Endothelial cell of umbilical vein (primary cell): ENCODE data around the gene FUT8. TPM values are rescaled to one million over a fixed set of nuclear protein-coding genes. Genes with fewer than 3 reads are reported as not detected.

Experiments
- BruUV-seq: library from RNA; stranded (reverse); fragments of 400-500 nt; replicated peaks from 2 replicates; lab custom pipeline; 2021; lab: Mats Ljungman, UMichigan
- CTCF ChIA-PET: fragments of 300-600, 350-600 bp; sonication (Branson Sonifier 250); formaldehyde crosslinking; loops from one replicate; lab custom pipeline; 2021; ENCODE audit warnings: antibody characterized with exemption, inconsistent platforms; lab: Charles Lee
- POLR2A ChIA-PET: fragments of 300-600, 350-600 bp; sonication (Branson Sonifier 250); formaldehyde crosslinking; loops from one replicate; lab custom pipeline; 2021; ENCODE audit warnings: antibody characterized with exemption, inconsistent platforms; lab: Charles Lee
- DNase-seq: peaks from one replicate; pipeline ENCODE4 v3.0.0-alpha.2; 2011; ENCODE audit warnings: low read depth, low spot score
- FAIRE-seq: peaks from 2 replicates; lab custom pipeline; 2011; peaks lifted over from hg19 to GRCh38; lab: Jason Lieb, UNC
- H2AFZ ChIP-seq: 2 replicates; pipeline ENCODE4 v1.6.0; 2012; ENCODE audit warnings: low read depth, low read length, control low read depth, inconsistent platforms
- H3K27ac ChIP-seq: 2 replicates; pipeline ENCODE4 v1.5.1; 2011; ENCODE audit warnings: low read depth, mild to moderate bottlenecking, control low read depth, low read length, moderate library complexity; ENCODE audit not compliant: insufficient read depth
- H3K27me3 ChIP-seq, 2 experiments: 2 replicates each; pipeline versions ENCODE4 v1.6.0 to v1.6.1; 2011; ENCODE audit warnings: low read length in 2 of 2, mixed read lengths in 1 of 2; ENCODE audit not compliant: control insufficient read depth in 2 of 2, insufficient read depth in 2 of 2
- H3K36me3 ChIP-seq, 2 experiments: 2 replicates in 1 of 2; 3 replicates in 1 of 2; pipeline ENCODE4 v1.5.1; 2011; ENCODE audit warnings: low read length in 2 of 2, mild to moderate bottlenecking in 1 of 2, moderate library complexity in 1 of 2; ENCODE audit not compliant: control insufficient read depth in 2 of 2, insufficient read depth in 2 of 2; ENCODE audit errors: extremely low read depth in 1 of 2
- H3K4me1 ChIP-seq: 3 replicates; pipeline ENCODE4 v1.5.1; 2011; ENCODE audit warnings: mild to moderate bottlenecking, low read length; ENCODE audit not compliant: control insufficient read depth, insufficient read depth; ENCODE audit errors: extremely low read depth
- H3K4me2 ChIP-seq: 2 replicates; pipeline ENCODE4 v1.6.1; 2011; ENCODE audit warnings: low read length, control low read depth, mixed read lengths; ENCODE audit not compliant: insufficient read depth
- H3K4me3 ChIP-seq, 3 experiments: fragments of 200-600 bp in 1 of 3; sonication (generic), shearing (Covaris generic) in 1 of 3; replicated peaks in 1 of 3; 2 replicates each; pipeline ENCODE4 v1.5.1; 2011 to 2016; ENCODE audit warnings: control low read depth in 3 of 3, low read length in 3 of 3, mild to moderate bottlenecking in 2 of 3, inconsistent platforms in 1 of 3, low read depth in 1 of 3, moderate library complexity in 1 of 3; ENCODE audit not compliant: insufficient read depth in 1 of 3
- H3K79me2 ChIP-seq: 2 replicates; pipeline ENCODE4 v1.6.0; 2012; ENCODE audit warnings: low read length, inconsistent platforms; ENCODE audit not compliant: control insufficient read depth, insufficient read depth
- H3K9ac ChIP-seq: replicated peaks from 2 replicates; pipeline ENCODE3; 2011; ENCODE audit warnings: low read length, control low read depth; ENCODE audit not compliant: insufficient read depth; ENCODE audit errors: extremely low read depth
- H3K9me1 ChIP-seq: replicated peaks from 3 replicates; pipeline ENCODE4 v1.6.0; 2011; ENCODE audit warnings: mild to moderate bottlenecking, low read length; ENCODE audit not compliant: control insufficient read depth, insufficient read depth; ENCODE audit errors: extremely low read depth
- H3K9me3 ChIP-seq: replicated peaks from 2 replicates; pipeline ENCODE4 v1.5.1; 2012; ENCODE audit warnings: low read length, inconsistent platforms; ENCODE audit not compliant: control insufficient read depth, insufficient read depth
- H4K20me1 ChIP-seq: replicated peaks from 2 replicates; pipeline ENCODE3; 2011; ENCODE audit warnings: mild to moderate bottlenecking, low read length; ENCODE audit not compliant: control insufficient read depth, insufficient read depth; ENCODE audit errors: extremely low read depth
- CTCF ChIP-seq, 2 donors: IDR thresholded peaks; 1 replicate in 1 of 2; 2 replicates in 1 of 2; pipeline ENCODE4 v1.5.1; 2011; ENCODE audit warnings: low read length in 2 of 2, mild to moderate bottlenecking in 2 of 2, moderate library complexity in 2 of 2, control low read depth in 1 of 2, inconsistent platforms in 1 of 2, low read depth in 1 of 2; ENCODE audit not compliant: insufficient read depth in 1 of 2; ENCODE audit errors: extremely low read depth in 1 of 2
- EZH2 ChIP-seq: IDR thresholded peaks from 2 replicates; pipeline ENCODE4 v1.6.1; 2012; ENCODE audit warnings: borderline replicate concordance, low read depth, mild to moderate bottlenecking, moderate library complexity, low read length, inconsistent platforms; ENCODE audit not compliant: severe bottlenecking
- FOS ChIP-seq: IDR thresholded peaks from 2 replicates; pipeline ENCODE4 v1.6.1; 2011; ENCODE audit warnings: mild to moderate bottlenecking, low read length, moderate library complexity, borderline replicate concordance; ENCODE audit not compliant: insufficient read depth
- GATA2 ChIP-seq: IDR thresholded peaks from 2 replicates; pipeline ENCODE4 v1.7.0; 2011; ENCODE audit warnings: low read depth, mild to moderate bottlenecking, moderate library complexity, mixed read lengths, low read length; ENCODE audit not compliant: insufficient read length, insufficient read depth
- JUN ChIP-seq: IDR thresholded peaks from 2 replicates; pipeline ENCODE4 v1.6.1; 2011; ENCODE audit warnings: borderline replicate concordance, low read depth; ENCODE audit not compliant: insufficient read length, insufficient read depth
- MAX ChIP-seq: IDR thresholded peaks from 2 replicates; pipeline ENCODE4 v1.6.1; 2011; ENCODE audit not compliant: insufficient read depth, insufficient read length
- MYC ChIP-seq: IDR thresholded peaks from one replicate; pipeline ENCODE4 v1.6.1; 2011; ENCODE audit warnings: mild to moderate bottlenecking, low read depth, low read length
- POLR2A ChIP-seq: IDR thresholded peaks from 2 replicates; pipeline ENCODE4 v1.6.1; 2012; ENCODE audit warnings: low read depth, mild to moderate bottlenecking, control low read depth, low read length
- POLR2AphosphoS5 ChIP-seq: IDR thresholded peaks from 2 replicates; pipeline ENCODE4 v1.6.1; 2012; ENCODE audit warnings: low read depth, mild to moderate bottlenecking, control low read depth, low read length, moderate library complexity; ENCODE audit not compliant: insufficient read depth
- dilution Hi-C: fragments of 300-500 bp; cut with MboI; formaldehyde crosslinking; loops from one replicate; pipeline ENCODE4 v1.15.0; 2019; ENCODE audit warnings: low sequenced_read_pairs; ENCODE audit not compliant: extremely low pct_ligation_motif_present
- intact Hi-C: fragments of 100-400 bp; cut with micrococcal nuclease; formaldehyde crosslinking; loops from one replicate; pipeline ENCODE4 v1.10.0; 2022
- polyA plus RNA-seq, 4 experiments: library from polyadenylated mRNA; depleted of rRNA in 3 of 4; stranded (reverse) in 3 of 4; unstranded in 1 of 4; fragments of >200 nt; gene quantifications; 2 replicates each; pipeline versions ENCODE4 v1.2.1 to v1.2.3, GENCODE V29; 2011 to 2012; ENCODE audit warnings: missing spikeins in 1 of 4
- total RNA-seq: library from RNA; stranded (reverse); gene quantifications from 2 replicates; pipeline ENCODE4 v1.2.3, GENCODE V29; 2021

Gene FUT8
- total and polyA plus RNA-seq, 2 donors (not counting 3 experiments of a cell fraction or from before 2014, with no cell fraction given), result 16.7 to 38.8 TPM

GRCh38 chr14:65780566-65780965 is 368.0 kb downstream of the FUT8 start:
- Histone ChIP-seq H3K27ac (no peak overlapping the region), H3K9me3 (no peaks in the 10 kb centered on the region), H2AFZ (no peak overlapping the region), H3K4me3 (no peak overlapping the region), H3K27me3 (peaks cover 0 to 2% of the 10 kb centered on the region in 2 experiments), H3K9me1 (no peaks in the 10 kb centered on the region), H3K4me1 (no peaks in the 10 kb centered on the region), H3K4me2 (no peak overlapping the region), H4K20me1 (no peaks in the 10 kb centered on the region), H3K9ac (no peak overlapping the region), H3K36me3 (no peaks in the 10 kb centered on the region), H3K79me2 (no peaks in the 10 kb centered on the region)
- CTCF ChIA-PET, result no interaction called here
- no peak for DNase-seq
- TF ChIP-seq POLR2AphosphoS5 (no peak), FOS (no peak), GATA2 (no peak), POLR2A (no peak), EZH2 (no peak), MYC (no peak), CTCF (IDR thresholded peaks at IDR 0.05; ENCODE audit: extremely low read depth in 1 of 2, insufficient read depth in 1 of 2, low read depth in 1 of 2, low read length in 2 of 2) (no peak), JUN (no peak), MAX (no peak)
- intact Hi-C loops (no loop called here), dilution Hi-C loops (no loop called here)
- no TSS peak for BruUV-seq
- no peak for FAIRE-seq
- POLR2A ChIA-PET, result no interaction called here
